HG02970 (cell line): ENCODE data around the gene PSORS1C2.

Experiments
- ATAC-seq: cut with Tn5 transposase; IDR thresholded peaks from one replicate; pipeline ENCODE4 v1.9.1; 2021; ENCODE audit warnings: mild to moderate bottlenecking, moderate library complexity, moderate number of reproducible peaks; ENCODE audit not compliant: unreplicated experiment, low FRiP score

The PSORS1C2 gene

DNA sequence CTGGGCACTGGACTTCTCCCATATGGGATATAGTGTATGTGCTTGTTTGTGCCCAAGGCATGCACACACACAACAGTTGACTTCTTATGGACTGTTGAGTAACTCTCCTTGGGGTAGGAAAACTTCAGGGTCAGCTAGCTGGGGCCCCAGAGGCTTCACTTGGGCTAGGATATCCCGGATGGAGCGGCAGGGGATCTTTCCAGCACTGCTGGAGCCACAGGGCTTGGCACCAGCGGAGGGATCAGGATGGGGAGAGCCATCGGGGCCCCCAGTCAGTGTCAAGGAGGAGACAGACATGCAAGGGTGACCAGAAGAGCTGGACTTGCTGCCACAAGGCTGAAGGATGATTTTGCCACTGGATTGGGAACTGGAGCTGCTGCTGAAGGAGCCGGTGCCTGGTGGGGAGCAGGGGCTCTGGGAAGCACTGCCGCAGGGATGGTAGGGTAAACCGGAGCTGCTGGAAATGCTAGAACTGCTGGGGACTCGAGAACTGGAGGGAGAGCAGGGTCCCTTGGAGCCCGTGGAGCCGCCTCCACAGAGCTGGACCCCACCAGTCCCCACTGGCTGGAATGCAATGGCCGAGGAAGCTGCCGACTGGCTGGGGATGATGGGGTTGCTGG, 22.8 kb downstream of the PSORS1C2 start:
- ATAC-seq: no peak

DNA sequence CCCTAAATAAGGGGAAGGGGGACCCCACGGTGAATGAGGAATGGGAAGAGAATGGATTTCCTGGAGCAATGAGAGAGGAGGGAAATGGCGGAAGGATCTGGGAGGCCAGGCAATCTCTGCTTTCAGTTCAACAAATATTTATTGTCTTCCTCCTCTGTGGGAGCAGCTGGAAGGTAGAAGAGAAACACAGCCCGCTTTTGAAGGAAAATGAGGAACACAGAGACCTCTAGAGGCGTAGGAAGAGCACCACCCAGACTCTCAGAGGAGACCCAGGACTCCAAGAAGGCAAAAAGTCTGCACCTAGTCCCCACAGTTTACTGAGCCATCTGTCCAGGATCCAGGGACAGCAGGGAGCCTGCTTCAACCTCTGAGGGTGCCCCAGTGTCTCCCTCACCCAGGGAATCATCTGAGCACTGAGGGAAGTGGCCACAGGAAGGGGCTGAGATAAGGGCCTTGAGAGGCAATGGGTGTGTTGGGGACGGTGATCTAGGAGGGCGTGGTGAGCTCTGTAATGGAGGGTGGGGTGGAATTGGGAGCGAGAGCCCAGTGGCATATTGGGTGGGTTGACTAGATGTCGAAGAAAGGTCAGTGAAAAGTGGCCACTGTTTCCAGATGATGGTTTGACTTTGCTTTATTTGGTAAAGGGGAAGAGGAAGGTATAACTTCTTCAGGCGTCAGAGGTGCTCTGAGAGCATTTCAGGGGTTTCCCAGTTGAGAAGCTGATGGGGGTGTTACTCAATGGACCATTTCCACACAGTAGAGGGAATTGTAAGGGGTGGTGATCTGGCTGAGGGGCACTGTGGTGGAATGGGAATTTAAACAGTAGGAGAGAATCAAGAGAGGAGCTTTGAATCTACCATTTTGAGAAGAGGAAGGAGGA, 23.7 kb downstream of the PSORS1C2 start:
- no peak for ATAC-seq

DNA sequence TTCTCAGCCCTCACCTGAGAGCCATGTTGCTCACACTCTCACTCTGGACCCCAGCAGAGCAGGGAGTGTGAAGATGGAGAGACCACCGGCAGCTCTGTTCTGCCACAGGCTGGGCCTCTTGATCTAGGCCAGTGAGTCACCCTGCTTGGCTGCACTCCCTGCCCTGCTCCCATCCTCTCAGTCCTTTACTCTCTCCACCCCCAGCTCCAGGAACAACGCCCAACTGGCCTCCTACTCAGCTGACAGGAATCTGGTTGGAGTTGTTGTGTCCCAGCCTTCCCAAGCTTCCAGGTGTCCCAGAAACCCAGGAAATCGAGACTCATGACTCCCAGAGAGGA, 24.4 kb downstream of the PSORS1C2 start, which contains the start of gene PSORS1C1:
PSORS1C1 (plus strand) TSS at position 260 of the 338 bp plus-strand sequence. CDS start 14,833 bp downstream, outside the sequence.
- no peak for ATAC-seq

DNA sequence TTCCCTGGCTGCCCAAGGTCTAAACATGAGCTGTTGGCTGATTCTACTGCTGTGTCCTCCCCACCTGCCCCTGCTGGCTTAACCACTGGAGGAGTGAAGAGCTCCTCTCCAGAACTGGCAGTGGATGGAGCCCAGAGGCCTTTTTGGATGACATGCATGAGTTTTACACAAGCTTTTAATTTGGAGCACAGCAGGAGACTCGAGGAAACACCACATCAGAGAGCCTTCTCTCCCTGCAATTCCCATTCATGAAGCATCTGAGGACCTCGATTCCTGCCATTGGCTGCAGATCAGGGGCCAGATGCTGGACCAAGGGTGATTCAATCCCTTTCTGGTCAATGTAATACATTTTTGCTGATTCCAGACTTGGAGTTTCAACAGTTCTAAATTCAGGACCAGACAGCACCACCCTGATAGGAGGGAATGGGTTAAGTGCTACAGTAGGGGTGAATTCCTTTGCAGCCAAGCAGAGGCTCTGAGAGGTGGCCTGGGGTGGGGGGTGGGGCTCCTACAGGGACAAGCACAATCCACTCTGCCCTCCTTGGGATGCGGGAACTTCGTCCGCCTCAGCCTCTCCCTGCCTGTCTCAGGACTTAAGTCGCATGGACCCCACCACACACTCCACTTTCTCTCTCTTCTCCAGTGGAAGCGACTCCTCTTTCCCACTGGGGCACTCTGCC, 24.9 kb downstream of the PSORS1C2 start:
- no peak for ATAC-seq

DNA sequence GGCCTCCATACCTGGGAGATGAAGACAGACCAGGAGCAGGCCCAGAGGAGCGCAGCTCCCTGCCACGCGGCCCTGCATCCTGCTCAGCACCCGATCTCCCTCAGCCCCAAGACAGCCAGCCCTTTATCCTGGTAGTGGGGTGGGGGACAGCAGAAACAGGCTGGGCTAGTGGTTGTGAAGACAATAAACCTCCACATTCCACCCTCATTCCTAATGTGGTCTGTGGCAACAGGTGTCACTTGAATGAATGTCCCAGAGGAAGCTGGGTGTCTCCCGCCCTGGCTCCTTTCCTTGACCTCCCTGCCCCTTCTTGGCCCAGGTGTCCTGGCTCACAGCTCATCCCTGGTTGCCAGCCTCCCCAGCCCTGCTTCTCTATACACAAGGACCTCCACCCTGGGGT, 26.4 kb downstream of the PSORS1C2 start, which contains the start of gene C6orf15:
C6orf15 (minus strand) TSS at position 98 of the 400 bp plus-strand sequence; CDS start at position 78, 20 bp downstream.
- no peak for ATAC-seq

DNA sequence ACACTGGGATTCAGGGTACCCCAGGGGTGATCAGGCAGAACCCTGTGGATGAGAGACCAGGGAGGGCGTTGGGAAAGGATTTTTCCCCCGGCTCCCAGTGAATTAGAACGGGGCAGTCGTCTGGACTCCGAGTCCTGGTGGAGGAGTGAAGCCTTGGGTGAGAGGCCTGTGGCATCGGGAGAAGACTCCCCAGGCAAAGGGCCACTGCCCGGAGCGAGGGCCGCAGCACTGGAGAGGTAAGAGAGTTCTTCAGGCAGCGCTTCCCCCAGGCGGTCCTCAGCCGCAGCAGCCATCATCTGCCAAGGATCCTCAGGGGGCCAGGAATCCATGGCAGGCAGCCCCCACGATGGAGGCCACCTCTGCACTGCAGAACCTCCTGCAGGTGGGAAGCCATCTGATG, 27.2 kb downstream of the PSORS1C2 start:
- ATAC-seq: no peak

DNA sequence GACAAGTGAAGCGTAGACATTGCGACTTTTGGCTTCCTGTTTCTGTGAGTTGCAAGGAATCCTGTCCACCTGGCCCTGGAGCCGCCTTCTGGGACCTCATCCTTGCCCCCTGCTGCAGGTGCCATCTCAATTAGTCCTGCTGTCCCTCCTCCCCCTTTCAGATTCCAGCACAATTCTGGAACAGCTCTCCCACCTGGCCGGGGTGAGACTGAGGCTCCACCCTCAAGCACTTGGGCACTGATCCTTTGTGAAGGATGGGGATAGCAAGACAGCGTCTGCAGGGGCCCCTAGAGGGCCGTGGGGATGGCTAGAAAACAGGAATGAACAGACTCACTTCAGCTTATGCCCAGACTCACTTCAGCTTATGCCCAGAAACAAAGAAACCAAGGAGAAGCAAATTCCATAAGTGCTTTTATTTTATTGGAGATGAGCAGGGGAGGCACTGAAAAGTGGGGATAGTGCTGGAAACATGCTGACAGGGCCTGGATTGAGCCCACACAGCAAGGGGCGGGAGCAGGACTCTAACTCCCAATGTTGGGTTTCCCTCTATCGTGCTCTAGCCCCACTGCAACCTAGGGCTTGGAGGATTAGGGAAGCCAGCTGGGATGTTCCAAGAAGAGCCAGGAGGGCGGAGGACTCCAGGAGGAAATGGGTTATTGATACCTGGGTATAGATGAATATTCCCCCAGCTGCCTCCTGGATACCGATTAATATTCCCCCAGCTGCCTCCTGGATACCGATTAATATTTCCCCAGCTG, 27.9 kb downstream of the PSORS1C2 start:
- ATAC-seq: no peak

DNA sequence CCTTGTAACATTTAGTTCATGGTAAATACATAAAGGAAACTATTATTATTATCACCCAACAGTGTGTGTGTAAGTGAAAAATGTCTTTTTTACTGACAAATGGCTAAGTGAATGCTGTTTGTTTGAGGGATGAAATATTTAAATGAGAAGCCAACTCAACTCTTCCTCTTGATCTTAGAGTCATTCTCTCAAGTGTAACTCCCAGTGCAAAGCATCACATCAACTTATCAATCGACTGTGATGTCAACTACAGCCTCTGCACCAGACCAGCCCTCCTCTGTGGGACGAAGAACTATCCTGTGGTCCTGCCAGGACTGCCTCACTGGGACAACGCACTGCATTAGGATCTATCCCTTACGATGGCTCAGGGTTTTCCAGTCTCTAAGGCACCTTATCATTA, 31.8 kb downstream of the PSORS1C2 start:
- no peak for ATAC-seq

DNA sequence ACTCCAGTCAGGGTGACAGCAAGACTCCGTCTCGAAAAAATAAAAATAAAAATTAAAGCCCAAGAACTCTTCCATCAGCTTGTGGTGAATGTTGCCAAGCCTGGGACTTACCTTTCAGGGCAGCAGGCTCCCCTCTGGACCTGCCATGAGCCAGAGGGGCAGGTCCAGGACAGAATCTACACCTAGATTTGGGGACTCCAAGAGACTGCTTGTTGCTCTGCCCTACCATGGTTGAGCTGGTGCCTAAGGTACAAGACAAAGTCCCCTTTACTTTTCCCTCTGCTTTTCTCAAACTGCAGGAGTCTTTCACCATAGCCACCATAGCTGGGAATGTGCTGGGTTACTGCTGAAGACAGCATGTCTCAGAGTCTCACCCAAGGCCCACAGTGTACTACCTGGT, 35.7 kb downstream of the PSORS1C2 start:
- ATAC-seq: no peak

DNA sequence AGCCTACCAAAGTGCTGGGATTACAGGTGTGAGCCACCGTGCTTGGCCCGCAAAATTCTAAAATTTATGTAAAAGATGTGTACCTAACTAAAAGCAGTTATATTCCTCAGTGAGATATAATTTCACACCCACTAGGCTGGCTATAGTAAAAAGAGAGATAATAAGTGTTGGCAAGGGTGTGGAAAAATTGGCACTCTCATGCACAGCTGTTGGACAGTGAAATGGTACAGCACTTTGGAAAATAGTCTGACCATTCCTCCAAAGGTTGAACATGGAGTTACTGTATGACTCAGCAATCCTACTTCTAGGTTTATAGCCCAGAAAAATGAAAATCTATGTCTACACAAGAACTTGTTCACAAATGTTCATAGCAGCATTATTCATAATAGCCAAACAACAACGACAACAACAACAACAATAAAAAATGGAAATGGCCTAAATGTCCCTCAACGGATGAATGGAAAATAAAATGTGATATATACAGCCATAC, 40.4 kb downstream of the PSORS1C2 start:
- ATAC-seq: no peak

DNA sequence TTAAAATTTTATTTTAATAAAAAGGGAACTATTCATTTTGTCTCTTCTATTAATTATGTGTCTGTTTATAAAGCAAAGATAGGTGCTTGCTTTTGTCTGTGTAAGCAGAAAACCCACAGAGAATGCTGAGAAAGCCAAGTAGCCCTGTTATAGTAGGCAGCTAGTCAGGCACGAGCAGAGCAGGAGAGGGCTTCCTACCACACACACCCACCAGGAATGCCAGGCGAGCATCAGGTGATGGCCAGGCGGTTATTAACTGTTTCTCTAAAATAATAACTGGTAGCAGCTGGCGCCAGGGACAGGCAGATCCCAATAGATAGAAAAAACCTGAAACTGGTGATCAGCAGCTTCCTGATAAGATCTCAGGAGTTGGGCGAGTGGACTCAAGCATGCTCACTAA, 42.2 kb downstream of the PSORS1C2 start:
- no peak for ATAC-seq

DNA sequence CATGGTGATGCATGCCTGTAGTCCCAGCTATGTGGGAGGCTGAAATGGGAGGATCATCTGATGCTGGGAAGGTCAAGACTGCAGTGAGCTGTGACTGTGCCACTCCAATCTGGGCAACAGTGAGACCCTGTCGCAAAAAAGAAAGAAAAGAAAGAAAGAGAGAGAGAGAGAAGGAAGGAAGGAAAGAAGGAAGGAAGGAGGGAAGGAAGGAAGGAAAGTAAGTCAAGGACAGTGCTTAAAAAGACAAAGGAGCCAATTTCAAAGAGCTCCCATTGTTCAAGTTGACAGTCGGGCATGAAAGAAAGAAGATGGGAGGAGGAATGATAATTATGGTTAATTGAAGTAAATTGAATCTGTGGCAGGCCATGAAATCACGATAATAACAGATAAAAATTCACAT, 42.7 kb downstream of the PSORS1C2 start:
- ATAC-seq: no peak

DNA sequence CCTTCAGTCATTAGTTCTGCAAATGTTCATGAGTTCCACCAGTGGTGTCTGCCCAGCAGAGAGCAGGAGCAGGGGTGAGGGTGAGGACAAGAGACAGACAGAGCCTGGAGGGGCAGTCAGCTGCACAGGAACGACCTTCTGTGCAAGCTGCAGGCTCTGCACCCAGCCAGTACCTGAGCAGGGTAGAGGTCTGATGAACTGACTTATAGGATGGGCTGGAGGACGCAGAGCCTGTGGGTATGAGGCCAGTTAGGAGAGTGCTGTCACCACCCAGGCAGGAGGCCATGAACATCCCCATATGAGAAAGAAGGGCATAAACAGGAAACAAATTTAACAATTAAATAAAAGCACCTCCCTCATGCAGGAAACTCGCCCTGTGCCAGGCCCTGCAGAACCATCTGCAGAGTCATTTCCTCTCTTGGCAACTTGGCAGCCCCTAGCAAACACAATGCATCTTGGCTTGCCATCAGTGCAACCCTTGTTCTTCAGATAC, 44.4 kb downstream of the PSORS1C2 start:
- no peak for ATAC-seq

DNA sequence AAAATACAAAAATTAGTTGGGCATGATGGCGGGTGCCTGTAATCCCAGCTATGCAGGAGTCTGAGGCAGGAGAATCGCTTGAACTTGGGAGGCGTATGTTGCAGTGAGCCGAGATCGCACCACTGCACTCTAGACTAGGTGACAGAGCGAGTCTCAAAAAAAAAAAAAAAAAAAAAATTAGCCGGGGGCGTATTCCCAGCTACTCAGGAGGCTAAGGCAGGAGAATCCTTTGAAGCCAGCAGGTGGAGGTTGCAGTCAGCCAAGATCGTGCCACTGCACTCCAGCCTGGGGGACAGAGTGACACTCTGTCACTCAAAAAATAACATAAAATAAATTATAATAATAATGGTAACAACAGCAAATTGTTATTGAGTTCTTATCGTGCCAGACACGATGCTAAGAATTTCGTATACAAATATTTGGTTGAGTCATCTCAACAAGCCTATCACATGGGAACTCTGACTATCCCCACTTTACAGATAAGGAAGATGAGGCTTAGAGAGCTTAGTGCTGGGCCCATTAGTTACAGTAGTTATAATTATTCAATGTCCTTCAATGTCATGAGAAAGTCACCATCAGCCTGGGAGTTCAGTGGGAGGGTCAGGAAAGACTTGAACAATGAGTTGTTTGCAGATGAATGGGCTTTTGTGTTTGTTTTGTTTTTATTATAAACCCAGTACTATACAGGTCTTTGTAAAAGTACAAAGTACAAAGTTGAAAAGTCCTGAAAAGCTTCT, 45.9 kb downstream of the PSORS1C2 start:
- ATAC-seq: no peak

DNA sequence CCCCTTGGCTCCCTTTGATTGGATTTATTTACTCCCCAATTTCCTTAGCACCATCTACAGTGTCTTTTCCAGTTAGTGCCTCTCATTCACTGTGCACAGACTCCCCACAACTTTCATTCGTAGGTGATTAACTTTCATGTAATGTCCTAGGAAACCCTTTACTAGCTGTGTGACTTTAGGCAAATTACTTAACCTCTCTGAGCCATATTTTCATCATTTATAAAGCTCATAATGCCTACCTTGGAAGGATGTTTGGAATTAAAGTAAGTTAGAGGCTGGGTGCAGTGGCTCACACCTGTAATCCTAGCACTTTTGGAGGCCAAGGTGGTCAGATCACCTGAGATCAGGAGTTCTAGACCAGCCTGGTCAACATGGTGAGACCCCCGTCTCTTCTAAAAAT, 46.6 kb downstream of the PSORS1C2 start:
- no peak for ATAC-seq

DNA sequence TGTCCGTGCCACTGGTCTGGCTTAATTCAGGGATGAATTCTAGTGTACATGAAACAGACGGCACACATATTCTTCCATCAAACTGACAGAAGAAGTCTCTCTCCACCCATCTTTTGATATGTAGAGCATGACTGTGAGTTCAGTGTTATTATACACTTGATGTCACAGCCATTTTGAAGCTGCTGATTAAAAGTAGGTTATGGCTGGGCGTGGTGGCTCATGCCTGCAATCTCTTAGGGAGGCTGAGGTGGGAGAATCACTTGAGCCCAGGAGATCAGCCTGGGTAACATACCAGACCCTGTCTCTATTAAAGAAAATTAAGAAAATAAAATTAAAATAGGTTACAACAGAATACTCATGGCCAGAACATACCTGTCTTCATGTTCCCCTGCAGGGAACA, 47.2 kb downstream of the PSORS1C2 start:
- ATAC-seq: no peak

DNA sequence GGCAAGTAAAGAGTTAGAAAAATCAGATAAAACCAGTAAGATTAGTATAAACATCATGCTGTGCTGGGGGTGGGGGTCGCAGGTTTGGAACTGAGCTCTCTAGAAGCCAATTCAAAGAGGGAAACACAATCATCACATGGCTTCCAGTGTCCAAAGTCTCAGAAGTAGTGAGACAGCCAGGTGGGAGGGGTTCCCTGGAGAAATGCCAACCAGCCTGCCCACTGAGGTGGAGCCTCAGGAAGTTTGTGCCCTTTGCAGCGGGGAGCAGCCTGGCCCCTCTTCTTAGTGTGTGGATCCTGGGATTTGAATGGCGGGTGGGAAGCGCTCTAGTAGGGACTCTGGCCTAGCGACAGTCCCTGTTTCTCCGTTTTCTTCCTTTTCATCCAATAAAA, 47.9 kb downstream of the PSORS1C2 start:
- ATAC-seq: no peak

DNA sequence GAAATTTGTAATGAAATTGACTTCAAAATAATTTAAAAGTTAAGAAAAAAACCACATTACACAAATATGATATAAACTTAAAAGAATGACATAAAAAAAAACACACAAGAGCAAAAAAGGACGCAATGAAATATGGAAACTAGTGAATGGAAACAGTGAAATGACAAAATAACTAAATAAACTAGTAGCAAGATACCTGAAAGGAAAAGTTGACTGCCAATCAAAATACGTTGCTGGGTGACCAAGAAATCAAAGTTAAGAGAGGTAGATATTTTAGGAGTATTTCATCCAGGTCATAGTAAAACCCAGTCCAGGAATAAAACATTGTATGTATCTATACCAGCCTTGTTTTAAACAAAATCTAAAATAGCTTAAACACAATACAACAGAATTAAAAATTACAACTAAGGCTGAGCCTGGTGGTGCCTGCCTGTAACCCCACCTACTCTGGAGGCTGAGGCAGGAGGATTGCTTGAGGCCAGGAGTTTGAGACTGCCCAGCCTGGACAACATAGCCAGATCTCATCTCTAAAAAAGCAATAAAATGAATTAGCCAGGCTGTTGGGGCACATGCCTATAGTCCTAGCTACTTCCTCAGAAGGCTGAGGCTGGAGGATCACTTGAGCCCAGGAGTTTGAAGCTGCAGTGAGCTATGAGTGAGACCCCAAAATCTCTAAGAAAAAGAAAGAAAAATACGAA, 48.4 kb downstream of the PSORS1C2 start:
- no peak for ATAC-seq
